ENCODE data around the gene DUSP15. TPM values are rescaled to one million over a fixed set of nuclear protein-coding genes. Genes with fewer than 3 reads are reported as not detected.
A peak's percentile ranks its signal among the peaks of the same experiment; 100 is the strongest.

DUSP15 gene
- total and polyA plus RNA-seq, 4 donors: 0.35 to 0.61 (median 0.42) TPM; not detected in 1

DNA sequence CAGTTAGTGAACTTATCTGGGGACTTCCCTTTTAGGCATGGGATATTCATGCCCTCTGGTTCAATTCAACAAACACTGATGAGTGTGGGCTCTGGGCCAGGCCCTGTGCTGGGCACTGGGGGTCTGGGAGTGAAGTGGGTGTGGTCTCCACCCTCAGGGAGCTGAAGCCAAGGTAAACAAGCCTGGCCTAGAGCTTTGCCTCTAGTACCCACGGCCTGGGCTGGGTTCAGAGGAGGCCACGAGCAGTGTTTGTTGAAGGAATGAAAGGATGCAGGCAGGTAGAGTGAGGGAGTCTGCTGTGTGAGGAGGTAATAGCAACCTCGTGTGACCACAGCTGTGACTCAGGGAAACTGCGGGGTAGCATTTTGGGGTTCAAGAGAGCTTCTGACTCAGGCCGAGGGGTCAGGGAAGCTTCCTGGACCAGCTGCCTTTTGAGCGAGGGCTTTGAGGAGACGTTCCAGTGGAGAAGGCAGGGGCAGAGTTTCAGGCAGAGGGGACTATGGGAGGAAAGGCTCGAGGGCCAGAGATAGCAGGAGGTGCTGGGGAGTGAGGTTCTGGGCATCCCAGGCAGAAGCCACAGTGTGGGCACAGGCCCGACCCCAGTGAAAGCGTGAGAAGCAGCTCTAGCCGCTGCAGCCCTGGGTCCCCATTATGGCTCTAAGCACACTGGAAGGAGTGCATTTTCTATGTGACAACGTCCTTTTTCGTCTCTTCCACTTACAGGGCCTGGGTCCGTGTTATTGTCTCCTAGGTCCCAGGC lies 45.6 kb downstream of the DUSP15 start:
- H3K36me3 ChIP-seq (ENCODE audit: control insufficient read depth in 4 of 4, insufficient read depth in 3 of 4, low read depth in 1 of 4, low read length in 3 of 4): no peaks in the 10 kb centered on the region
- DNase-seq (ENCODE audit: low spot score): no peak
- WGBS: 70% methylated on average over 14 of the region's 14 CpGs
- H3K9ac ChIP-seq (ENCODE audit: low read depth in 1 of 2, low read length in 2 of 2): no peak overlapping the region
- H3K9me3 ChIP-seq (ENCODE audit: control insufficient read depth in 4 of 4, low read length in 3 of 4): no peaks in the 10 kb centered on the region
- TF ChIP-seq RXRA (IDR thresholded peaks at IDR 0.05) (no peak), EGR1 (IDR thresholded peaks at IDR 0.05; ENCODE audit: low read depth in 2 of 2) (no peak), FOXA2 (IDR thresholded peaks at IDR 0.05) (no peak)
- H3K27me3 ChIP-seq (ENCODE audit: control insufficient read depth in 4 of 4, insufficient read depth in 4 of 4, low read length in 3 of 4): no peaks in the 10 kb centered on the region
- no peak overlapping the region for H3K4me3 ChIP-seq (ENCODE audit: low read depth in 1 of 3, low read length in 3 of 3)
- no peak overlapping the region for H3K27ac ChIP-seq (ENCODE audit: low read depth in 1 of 2, low read length in 2 of 2)
- peaks cover 0 to 10% (median 2%) of the 10 kb centered on the region in 4 donors for H3K4me1 ChIP-seq (ENCODE audit: control insufficient read depth in 4 of 4, insufficient read depth in 4 of 4, low read length in 3 of 4)

DNA sequence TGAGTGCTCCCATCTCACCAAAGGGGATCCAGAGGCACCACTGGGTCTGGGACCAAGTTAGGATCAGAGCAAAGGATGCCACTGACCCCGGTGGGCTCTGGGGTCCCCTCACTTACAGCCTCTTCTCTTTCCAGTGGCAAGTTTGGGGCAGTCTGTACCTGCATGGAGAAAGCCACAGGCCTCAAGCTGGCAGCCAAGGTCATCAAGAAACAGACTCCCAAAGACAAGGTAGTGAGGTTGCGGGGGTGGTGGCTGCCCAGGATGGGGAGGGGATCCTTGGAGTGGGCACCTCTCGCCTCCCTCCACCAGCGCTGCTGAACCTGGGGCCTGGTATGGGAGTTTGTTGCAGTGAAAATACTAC lies 46.2 kb downstream of the DUSP15 start:
- H3K27me3 ChIP-seq (ENCODE audit: control insufficient read depth in 4 of 4, insufficient read depth in 4 of 4, low read length in 3 of 4): no peaks in the 10 kb centered on the region
- no peaks in the 10 kb centered on the region for H3K9me3 ChIP-seq (ENCODE audit: control insufficient read depth in 4 of 4, low read length in 3 of 4)
- no peak overlapping the region for H3K4me3 ChIP-seq (ENCODE audit: low read depth in 1 of 3, low read length in 3 of 3)
- no peak for DNase-seq (ENCODE audit: low spot score)
- TF ChIP-seq SP1 (IDR thresholded peaks at IDR 0.05): no peak
- TF ChIP-seq TAF1 (conservative IDR thresholded peaks at IDR 0.05): no peak
- no peak for TF ChIP-seq HNF4G (IDR thresholded peaks at IDR 0.05)
- no peak for TF ChIP-seq RAD21 (IDR thresholded peaks at IDR 0.05)
- no peak for TF ChIP-seq FOXA1 (IDR thresholded peaks at IDR 0.05)
- no peak overlapping the region for H3K9ac ChIP-seq (ENCODE audit: low read depth in 1 of 2, low read length in 2 of 2)
- no peaks in the 10 kb centered on the region for H3K36me3 ChIP-seq (ENCODE audit: control insufficient read depth in 4 of 4, insufficient read depth in 3 of 4, low read depth in 1 of 4, low read length in 3 of 4)
- H3K27ac ChIP-seq (ENCODE audit: low read depth in 1 of 2, low read length in 2 of 2): no peak overlapping the region
- WGBS: 92% methylated on average over 4 of the region's 4 CpGs
- peaks cover 0 to 10% (median 2%) of the 10 kb centered on the region in 4 donors for H3K4me1 ChIP-seq (ENCODE audit: control insufficient read depth in 4 of 4, insufficient read depth in 4 of 4, low read length in 3 of 4)

DNA sequence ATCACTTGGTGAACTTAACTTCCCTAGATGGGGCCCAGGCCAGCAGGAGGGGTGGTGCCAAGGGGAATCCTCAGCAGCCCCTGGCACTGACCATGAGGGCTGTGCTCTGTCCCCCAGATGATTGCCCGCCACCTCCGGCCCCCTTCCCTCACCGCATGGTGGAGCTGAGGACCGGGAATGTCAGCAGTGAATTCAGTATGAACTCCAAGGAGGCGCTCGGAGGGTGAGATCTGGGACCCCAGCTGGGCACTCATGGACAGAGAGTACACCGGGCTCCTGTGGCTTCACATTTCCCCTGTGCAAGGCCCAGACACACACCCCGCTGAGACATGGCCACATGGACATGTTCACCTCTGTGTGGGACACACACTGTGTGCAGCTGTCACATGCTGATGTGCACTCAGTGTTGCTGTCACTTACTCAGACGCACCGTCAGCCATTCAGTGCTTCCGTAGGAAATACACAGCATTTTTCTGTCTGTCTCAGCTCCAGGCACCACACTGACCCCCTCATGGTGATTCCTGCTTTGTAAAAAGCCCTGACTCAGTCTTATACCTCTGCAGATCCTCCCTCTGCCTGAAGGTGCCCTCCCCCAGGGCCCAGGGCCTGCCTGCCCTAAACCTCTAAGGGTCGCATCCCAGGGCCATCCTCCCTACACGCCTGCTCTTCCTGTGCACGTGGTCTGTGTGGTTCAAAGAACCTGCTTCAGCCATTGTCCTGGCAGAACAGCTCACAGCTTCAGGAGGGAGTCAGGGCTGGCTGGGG lies 46.8 kb downstream of the DUSP15 start:
- Histone ChIP-seq H3K36me3 (ENCODE audit: control insufficient read depth in 4 of 4, insufficient read depth in 3 of 4, low read depth in 1 of 4, low read length in 3 of 4) (no peaks in the 10 kb centered on the region), H3K4me1 (ENCODE audit: control insufficient read depth in 4 of 4, insufficient read depth in 4 of 4, low read length in 3 of 4) (peaks cover 0 to 10% (median 2%) of the 10 kb centered on the region in 4 donors), H3K27me3 (ENCODE audit: control insufficient read depth in 4 of 4, insufficient read depth in 4 of 4, low read length in 3 of 4) (no peaks in the 10 kb centered on the region), H3K27ac (ENCODE audit: low read depth in 1 of 2, low read length in 2 of 2) (no peak overlapping the region), H3K9me3 (ENCODE audit: control insufficient read depth in 4 of 4, low read length in 3 of 4) (no peaks in the 10 kb centered on the region), H3K9ac (ENCODE audit: low read depth in 1 of 2, low read length in 2 of 2) (no peak overlapping the region), H3K4me3 (ENCODE audit: low read depth in 1 of 3, low read length in 3 of 3) (no peak overlapping the region)
- no peak for DNase-seq (ENCODE audit: low spot score)
- WGBS: 69% methylated on average over 14 of the region's 14 CpGs
- TF ChIP-seq JUND (IDR thresholded peaks at IDR 0.05): no peak

DNA sequence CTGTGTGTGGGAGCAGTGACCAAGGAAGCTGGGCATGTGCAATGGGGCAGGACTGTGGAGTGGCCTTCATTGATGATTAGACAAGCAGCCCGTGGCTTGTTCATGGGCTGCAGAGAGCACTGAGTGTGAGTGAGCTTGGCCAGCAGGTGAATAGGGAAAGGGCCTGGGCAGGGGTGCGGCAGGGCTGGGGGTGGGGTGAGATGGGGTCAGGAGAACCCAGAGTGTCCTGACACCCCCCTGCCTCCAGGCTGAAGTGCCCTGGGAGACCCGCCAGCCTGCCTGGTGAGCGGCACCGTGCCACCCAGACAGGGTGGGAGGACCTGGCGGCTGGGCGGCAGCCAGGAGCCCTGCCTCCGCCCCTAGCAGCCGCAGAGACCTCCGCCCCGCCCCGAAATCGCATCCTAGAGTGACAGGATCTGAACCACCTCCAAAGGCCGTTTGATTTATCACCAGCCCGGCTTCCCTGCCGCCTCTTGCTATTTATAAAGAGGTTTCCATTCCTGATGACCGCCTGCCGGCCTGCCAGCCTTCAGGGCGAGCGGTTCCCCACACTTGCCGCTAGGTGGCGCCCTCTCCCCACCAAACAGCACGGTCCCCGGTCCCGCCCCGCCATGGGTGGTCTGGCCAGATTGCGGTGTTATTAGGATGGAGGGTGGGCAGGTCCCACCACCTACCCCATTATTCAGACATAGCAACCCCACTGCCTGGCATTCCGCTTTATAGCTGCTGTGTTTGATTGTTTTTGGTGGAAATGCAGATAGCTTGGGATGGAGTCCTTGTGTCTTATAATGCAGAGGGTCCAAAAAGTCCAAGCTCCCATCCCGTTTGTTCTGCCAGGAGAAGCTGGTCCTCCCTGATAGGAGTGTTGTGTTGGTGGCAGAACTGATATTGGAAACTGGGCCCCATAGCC lies 47.7 kb downstream of the DUSP15 start:
- no peak overlapping the region for H3K27ac ChIP-seq (ENCODE audit: low read depth in 1 of 2, low read length in 2 of 2)
- no peak overlapping the region for H3K9ac ChIP-seq (ENCODE audit: low read depth in 1 of 2, low read length in 2 of 2)
- H3K4me1 ChIP-seq (ENCODE audit: control insufficient read depth in 4 of 4, insufficient read depth in 4 of 4, low read length in 3 of 4): peaks cover 0 to 10% (median 2%) of the 10 kb centered on the region in 4 donors
- H3K27me3 ChIP-seq (ENCODE audit: control insufficient read depth in 4 of 4, insufficient read depth in 4 of 4, low read length in 3 of 4): no peaks in the 10 kb centered on the region
- WGBS: 6% methylated on average over 29 of the region's 29 CpGs
- H3K36me3 ChIP-seq (ENCODE audit: control insufficient read depth in 4 of 4, insufficient read depth in 3 of 4, low read depth in 1 of 4, low read length in 3 of 4): no peaks in the 10 kb centered on the region
- no peaks in the 10 kb centered on the region for H3K9me3 ChIP-seq (ENCODE audit: control insufficient read depth in 4 of 4, low read length in 3 of 4)
- TF ChIP-seq YY1 (IDR thresholded peaks at IDR 0.05) (no peak), FOXA1 (IDR thresholded peaks at IDR 0.05) (no peak), JUND (IDR thresholded peaks at IDR 0.05) (no peak), RAD21 (IDR thresholded peaks at IDR 0.05) (peak; percentile 93 to 95), GABPA (IDR thresholded peaks at IDR 0.05 in 1 of 2, conservative IDR thresholded peaks at IDR 0.05 in 1 of 2) (no peak), NR2F2 (IDR thresholded peaks at IDR 0.05) (no peak)
- TF ChIP-seq, protein P1, sequence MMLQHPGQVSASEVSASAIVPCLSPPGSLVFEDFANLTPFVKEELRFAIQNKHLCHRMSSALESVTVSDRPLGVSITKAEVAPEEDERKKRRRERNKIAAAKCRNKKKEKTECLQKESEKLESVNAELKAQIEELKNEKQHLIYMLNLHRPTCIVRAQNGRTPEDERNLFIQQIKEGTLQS (IDR thresholded peaks at IDR 0.05): no peak
- TF ChIP-seq, protein P2, sequence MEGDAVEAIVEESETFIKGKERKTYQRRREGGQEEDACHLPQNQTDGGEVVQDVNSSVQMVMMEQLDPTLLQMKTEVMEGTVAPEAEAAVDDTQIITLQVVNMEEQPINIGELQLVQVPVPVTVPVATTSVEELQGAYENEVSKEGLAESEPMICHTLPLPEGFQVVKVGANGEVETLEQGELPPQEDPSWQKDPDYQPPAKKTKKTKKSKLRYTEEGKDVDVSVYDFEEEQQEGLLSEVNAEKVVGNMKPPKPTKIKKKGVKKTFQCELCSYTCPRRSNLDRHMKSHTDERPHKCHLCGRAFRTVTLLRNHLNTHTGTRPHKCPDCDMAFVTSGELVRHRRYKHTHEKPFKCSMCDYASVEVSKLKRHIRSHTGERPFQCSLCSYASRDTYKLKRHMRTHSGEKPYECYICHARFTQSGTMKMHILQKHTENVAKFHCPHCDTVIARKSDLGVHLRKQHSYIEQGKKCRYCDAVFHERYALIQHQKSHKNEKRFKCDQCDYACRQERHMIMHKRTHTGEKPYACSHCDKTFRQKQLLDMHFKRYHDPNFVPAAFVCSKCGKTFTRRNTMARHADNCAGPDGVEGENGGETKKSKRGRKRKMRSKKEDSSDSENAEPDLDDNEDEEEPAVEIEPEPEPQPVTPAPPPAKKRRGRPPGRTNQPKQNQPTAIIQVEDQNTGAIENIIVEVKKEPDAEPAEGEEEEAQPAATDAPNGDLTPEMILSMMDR (IDR thresholded peaks at IDR 0.05; ENCODE audit: low read depth, low read length, missing input control): peak; percentile 97
- TF ChIP-seq, protein P3, sequence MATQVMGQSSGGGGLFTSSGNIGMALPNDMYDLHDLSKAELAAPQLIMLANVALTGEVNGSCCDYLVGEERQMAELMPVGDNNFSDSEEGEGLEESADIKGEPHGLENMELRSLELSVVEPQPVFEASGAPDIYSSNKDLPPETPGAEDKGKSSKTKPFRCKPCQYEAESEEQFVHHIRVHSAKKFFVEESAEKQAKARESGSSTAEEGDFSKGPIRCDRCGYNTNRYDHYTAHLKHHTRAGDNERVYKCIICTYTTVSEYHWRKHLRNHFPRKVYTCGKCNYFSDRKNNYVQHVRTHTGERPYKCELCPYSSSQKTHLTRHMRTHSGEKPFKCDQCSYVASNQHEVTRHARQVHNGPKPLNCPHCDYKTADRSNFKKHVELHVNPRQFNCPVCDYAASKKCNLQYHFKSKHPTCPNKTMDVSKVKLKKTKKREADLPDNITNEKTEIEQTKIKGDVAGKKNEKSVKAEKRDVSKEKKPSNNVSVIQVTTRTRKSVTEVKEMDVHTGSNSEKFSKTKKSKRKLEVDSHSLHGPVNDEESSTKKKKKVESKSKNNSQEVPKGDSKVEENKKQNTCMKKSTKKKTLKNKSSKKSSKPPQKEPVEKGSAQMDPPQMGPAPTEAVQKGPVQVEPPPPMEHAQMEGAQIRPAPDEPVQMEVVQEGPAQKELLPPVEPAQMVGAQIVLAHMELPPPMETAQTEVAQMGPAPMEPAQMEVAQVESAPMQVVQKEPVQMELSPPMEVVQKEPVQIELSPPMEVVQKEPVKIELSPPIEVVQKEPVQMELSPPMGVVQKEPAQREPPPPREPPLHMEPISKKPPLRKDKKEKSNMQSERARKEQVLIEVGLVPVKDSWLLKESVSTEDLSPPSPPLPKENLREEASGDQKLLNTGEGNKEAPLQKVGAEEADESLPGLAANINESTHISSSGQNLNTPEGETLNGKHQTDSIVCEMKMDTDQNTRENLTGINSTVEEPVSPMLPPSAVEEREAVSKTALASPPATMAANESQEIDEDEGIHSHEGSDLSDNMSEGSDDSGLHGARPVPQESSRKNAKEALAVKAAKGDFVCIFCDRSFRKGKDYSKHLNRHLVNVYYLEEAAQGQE (IDR thresholded peaks at IDR 0.05): no peak
- peak overlapping the region in 1 of 3 donors; percentile 18 for H3K4me3 ChIP-seq (ENCODE audit: low read depth in 1 of 3, low read length in 3 of 3)
- DNase-seq (ENCODE audit: low spot score): peak; percentile 85
